Mucosa of descending colon (tissue), 3 donors: ENCODE results near the gene REEP2. TPM values are rescaled to one million over a fixed set of nuclear protein-coding genes. Genes with fewer than 3 reads are reported as not detected.

Source experiments
- ATAC-seq: fragments of 200-7000 bp; cut with Tn5 transposase; one replicate; pipeline ENCODE4 v1.9.1; 2020; ENCODE audit warnings: mild to moderate bottlenecking, moderate library complexity
- DNase-seq, 3 donors: peaks; one replicate each; pipeline ENCODE4 v3.0.0-alpha.2; 2020
- H3K36me3 ChIP-seq: fragments of 200-600 bp; one replicate; pipeline ENCODE4 v1.8.0; 2021; ENCODE audit warnings: low read depth, mild to moderate bottlenecking
- H3K4me1 ChIP-seq: fragments of 200-600 bp; one replicate; pipeline ENCODE4 v1.8.0; 2021; ENCODE audit warnings: low read depth, mild to moderate bottlenecking
- H3K4me3 ChIP-seq: fragments of 200-600 bp; one replicate; pipeline ENCODE4 v1.8.0; 2021; ENCODE audit warnings: mild to moderate bottlenecking
- H3K9me3 ChIP-seq: fragments of 200-600 bp; one replicate; pipeline ENCODE4 v1.8.0; 2021; ENCODE audit warnings: mild to moderate bottlenecking
- CTCF ChIP-seq: fragments of 200-600 bp; IDR thresholded peaks from one replicate; pipeline ENCODE4 v1.8.0; 2022; ENCODE audit warnings: antibody characterized with exemption, mild to moderate bottlenecking
- intact Hi-C, 2 donors: fragments of 100-400 bp; cut with DNase I in 1 of 2; cut with micrococcal nuclease in 1 of 2; formaldehyde crosslinking; loops; one replicate each; pipeline versions ENCODE4 v1.11.0 to v1.11.1; 2022; cut with DNase I, micrococcal nuclease
- total RNA-seq, 3 donors: library from RNA; stranded (reverse); fragmentation: NEBNext Ultra II Directional in 2 of 3; extraction: Animal tissue kit (Norgen Biotek cat#: 25700) in 2 of 3; gene quantifications; one replicate each; pipeline versions ENCODE4 v1.2.1 to v1.2.4, GENCODE V29; 2021 to 2023
- donor health status: DM: no; HTN: no; CAD: no; lungs with moderate emphysema.
- donor health status: DM: no; HTN: no; CAD: no.
- donor health status: DM: no; HTN: yes; CAD: no.

Gene REEP2
- total RNA-seq, 3 donors from 2014 or later: 1.0 to 16.3 (median 2.7) TPM

- intact Hi-C loops: no loop called here
- DNase-seq (no peak), ATAC-seq (no peak)
- Histone ChIP-seq H3K36me3 (no peaks in the 10 kb centered on the region), H3K4me3 (no peak overlapping the region), H3K9me3 (no peaks in the 10 kb centered on the region), H3K4me1 (peaks cover 16% of the 10 kb centered on the region)
- TF ChIP-seq CTCF: no peak
Measured at GRCh38 chr5:138488481-138488945, 49.7 kb downstream of the REEP2 start.

GRCh38 chr5:138489683-138490061 is 50.8 kb downstream of the REEP2 start:
- ATAC-seq (no peak), DNase-seq (no peak)
- Histone ChIP-seq H3K36me3 (no peaks in the 10 kb centered on the region), H3K9me3 (no peaks in the 10 kb centered on the region), H3K4me1 (peaks cover 16% of the 10 kb centered on the region), H3K4me3 (no peak overlapping the region)
- intact Hi-C loops: no loop called here
- no peak for TF ChIP-seq CTCF

- intact Hi-C loops: no loop called here
Measured at GRCh38 chr5:138490648-138491283, 51.9 kb downstream of the REEP2 start.

GRCh38 chr5:138491284-138491648 is 52.4 kb downstream of the REEP2 start:
- H3K4me3 ChIP-seq: no peak overlapping the region
- no peak for TF ChIP-seq CTCF
- DNase-seq (peak in 1 of 3 donors; percentile 43), ATAC-seq (peak; percentile 19)
- intact Hi-C loops: no loop called here
- no peaks in the 10 kb centered on the region for H3K9me3 ChIP-seq
- H3K4me1 ChIP-seq: peaks cover 16% of the 10 kb centered on the region
- H3K36me3 ChIP-seq: no peaks in the 10 kb centered on the region

More at GRCh38 chr5:138490648-138491283, 51.9 kb downstream of the REEP2 start:
- DNase-seq (no peak), ATAC-seq (no peak)
- Histone ChIP-seq H3K9me3 (no peaks in the 10 kb centered on the region), H3K4me1 (peaks cover 16% of the 10 kb centered on the region), H3K4me3 (no peak overlapping the region), H3K36me3 (no peaks in the 10 kb centered on the region)
- no peak for TF ChIP-seq CTCF

- Histone ChIP-seq H3K4me1 (peaks cover 16% of the 10 kb centered on the region), H3K4me3 (no peak overlapping the region), H3K36me3 (no peaks in the 10 kb centered on the region), H3K9me3 (no peaks in the 10 kb centered on the region)
- peak; percentile 85 to 92 (median 91) for DNase-seq
- intact Hi-C loops: no loop called here
- ATAC-seq: peak; percentile 98
- TF ChIP-seq CTCF: no peak
Measured at GRCh38 chr5:138491669-138492559, 53.1 kb downstream of the REEP2 start.
